ENCODE results near the gene WDFY1.

Gene WDFY1

DNA sequence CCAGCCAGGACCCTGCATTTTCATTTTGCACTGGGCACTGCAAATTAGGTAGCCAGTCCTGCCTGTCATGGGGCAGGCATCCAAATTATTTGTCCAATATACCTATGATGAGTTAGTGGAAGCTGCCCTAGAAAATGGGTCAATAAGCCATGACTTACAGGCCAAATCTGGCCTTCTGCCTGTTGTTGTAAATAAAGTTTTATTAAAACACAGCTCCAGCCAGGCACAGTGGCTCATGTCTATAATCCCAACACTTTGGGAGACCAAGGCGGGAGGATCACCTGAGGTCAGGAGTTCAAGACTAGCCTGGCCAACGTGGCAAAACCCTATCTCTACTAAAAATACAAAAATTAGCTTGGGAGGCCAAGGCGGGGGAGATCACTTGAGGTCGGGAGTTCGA is 116.0 kb downstream of the WDFY1 start (continued):
- TF ChIP-seq, protein P1, sequence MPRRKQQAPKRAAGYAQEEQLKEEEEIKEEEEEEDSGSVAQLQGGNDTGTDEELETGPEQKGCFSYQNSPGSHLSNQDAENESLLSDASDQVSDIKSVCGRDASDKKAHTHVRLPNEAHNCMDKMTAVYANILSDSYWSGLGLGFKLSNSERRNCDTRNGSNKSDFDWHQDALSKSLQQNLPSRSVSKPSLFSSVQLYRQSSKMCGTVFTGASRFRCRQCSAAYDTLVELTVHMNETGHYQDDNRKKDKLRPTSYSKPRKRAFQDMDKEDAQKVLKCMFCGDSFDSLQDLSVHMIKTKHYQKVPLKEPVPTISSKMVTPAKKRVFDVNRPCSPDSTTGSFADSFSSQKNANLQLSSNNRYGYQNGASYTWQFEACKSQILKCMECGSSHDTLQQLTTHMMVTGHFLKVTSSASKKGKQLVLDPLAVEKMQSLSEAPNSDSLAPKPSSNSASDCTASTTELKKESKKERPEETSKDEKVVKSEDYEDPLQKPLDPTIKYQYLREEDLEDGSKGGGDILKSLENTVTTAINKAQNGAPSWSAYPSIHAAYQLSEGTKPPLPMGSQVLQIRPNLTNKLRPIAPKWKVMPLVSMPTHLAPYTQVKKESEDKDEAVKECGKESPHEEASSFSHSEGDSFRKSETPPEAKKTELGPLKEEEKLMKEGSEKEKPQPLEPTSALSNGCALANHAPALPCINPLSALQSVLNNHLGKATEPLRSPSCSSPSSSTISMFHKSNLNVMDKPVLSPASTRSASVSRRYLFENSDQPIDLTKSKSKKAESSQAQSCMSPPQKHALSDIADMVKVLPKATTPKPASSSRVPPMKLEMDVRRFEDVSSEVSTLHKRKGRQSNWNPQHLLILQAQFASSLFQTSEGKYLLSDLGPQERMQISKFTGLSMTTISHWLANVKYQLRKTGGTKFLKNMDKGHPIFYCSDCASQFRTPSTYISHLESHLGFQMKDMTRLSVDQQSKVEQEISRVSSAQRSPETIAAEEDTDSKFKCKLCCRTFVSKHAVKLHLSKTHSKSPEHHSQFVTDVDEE (CRISPR knock-in tag; IDR thresholded peaks at IDR 0.05), result no peak

DNA sequence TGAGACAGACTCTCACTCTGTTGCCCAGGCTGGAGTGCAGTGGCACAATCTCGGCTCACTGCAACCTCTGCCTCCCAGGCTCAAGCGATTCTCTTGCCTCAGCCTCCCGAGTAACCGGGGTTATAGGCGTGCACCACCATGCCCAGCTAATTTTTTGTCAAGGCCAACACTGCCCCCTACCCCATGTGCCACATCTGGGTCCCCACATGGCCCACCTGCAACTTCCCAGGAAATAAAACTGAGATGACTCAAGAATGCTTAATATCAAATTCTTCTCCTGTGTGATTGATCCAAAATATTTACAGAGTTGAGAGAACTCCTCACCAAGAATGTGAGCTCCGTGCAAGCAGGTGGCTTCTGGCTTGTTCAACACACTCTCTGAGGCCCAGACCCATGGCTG is 116.8 kb downstream of the WDFY1 start:
- TF ChIP-seq GLIS3 (CRISPR knock-in tag; IDR thresholded peaks at IDR 0.05), result no peak
- TF ChIP-seq, protein P1 (CRISPR knock-in tag; IDR thresholded peaks at IDR 0.05), result no peak
- TF ChIP-seq ZNF8 (CRISPR knock-in tag; IDR thresholded peaks at IDR 0.05), result no peak
- TF ChIP-seq ARNTL (CRISPR knock-in tag; IDR thresholded peaks at IDR 0.05; ENCODE audit: borderline replicate concordance, low read depth), result no peak
- TF ChIP-seq, protein P2, sequence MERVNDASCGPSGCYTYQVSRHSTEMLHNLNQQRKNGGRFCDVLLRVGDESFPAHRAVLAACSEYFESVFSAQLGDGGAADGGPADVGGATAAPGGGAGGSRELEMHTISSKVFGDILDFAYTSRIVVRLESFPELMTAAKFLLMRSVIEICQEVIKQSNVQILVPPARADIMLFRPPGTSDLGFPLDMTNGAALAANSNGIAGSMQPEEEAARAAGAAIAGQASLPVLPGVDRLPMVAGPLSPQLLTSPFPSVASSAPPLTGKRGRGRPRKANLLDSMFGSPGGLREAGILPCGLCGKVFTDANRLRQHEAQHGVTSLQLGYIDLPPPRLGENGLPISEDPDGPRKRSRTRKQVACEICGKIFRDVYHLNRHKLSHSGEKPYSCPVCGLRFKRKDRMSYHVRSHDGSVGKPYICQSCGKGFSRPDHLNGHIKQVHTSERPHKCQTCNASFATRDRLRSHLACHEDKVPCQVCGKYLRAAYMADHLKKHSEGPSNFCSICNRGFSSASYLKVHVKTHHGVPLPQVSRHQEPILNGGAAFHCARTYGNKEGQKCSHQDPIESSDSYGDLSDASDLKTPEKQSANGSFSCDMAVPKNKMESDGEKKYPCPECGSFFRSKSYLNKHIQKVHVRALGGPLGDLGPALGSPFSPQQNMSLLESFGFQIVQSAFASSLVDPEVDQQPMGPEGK (CRISPR knock-in tag; IDR thresholded peaks at IDR 0.05; ENCODE audit: borderline replicate concordance), result no peak
- TF ChIP-seq CSDC2 (CRISPR knock-in tag; IDR thresholded peaks at IDR 0.05), result no peak
- TF ChIP-seq, protein P3, sequence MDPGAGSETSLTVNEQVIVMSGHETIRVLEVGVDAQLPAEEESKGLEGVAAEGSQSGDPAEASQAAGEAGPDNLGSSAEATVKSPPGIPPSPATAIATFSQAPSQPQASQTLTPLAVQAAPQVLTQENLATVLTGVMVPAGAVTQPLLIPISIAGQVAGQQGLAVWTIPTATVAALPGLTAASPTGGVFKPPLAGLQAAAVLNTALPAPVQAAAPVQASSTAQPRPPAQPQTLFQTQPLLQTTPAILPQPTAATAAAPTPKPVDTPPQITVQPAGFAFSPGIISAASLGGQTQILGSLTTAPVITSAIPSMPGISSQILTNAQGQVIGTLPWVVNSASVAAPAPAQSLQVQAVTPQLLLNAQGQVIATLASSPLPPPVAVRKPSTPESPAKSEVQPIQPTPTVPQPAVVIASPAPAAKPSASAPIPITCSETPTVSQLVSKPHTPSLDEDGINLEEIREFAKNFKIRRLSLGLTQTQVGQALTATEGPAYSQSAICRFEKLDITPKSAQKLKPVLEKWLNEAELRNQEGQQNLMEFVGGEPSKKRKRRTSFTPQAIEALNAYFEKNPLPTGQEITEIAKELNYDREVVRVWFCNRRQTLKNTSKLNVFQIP (CRISPR knock-in tag; IDR thresholded peaks at IDR 0.05; ENCODE audit: borderline replicate concordance, low read depth), result no peak
- no peak for TF ChIP-seq ZFP30 (CRISPR knock-in tag; IDR thresholded peaks at IDR 0.05)
- TF ChIP-seq ZFP3 (CRISPR knock-in tag; IDR thresholded peaks at IDR 0.05), result no peak
- TF ChIP-seq ZC3H10 (CRISPR knock-in tag; IDR thresholded peaks at IDR 0.05), result no peak
- no peak for TF ChIP-seq ISL1 (CRISPR knock-in tag; IDR thresholded peaks at IDR 0.05)
- TF ChIP-seq ZNF70 (CRISPR knock-in tag; IDR thresholded peaks at IDR 0.05), result no peak
- ATAC-seq, result no peak

DNA sequence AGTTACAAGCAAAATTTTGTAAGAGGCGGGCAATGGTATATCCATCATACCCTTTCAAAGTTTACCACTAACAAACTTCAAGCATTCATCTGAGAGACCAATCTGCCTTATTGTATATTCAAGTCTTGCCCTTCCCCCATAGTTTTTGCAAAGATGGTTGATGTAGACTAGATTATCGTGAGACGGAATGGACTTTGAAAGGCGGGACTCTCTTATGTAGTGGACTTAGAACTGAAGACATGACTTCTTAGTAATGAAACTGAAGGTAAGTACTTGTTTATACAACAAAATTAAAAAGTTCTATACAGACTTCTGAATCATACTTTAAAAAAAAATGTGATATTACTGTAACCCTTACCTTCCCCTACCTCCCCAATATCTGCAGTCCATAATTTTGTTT is 118.1 kb downstream of the WDFY1 start:
- TF ChIP-seq, protein P3 (CRISPR knock-in tag; IDR thresholded peaks at IDR 0.05; ENCODE audit: borderline replicate concordance, low read depth), result no peak
- TF ChIP-seq ISL1 (CRISPR knock-in tag; IDR thresholded peaks at IDR 0.05), result no peak
- no peak for TF ChIP-seq ZNF70 (CRISPR knock-in tag; IDR thresholded peaks at IDR 0.05)
- TF ChIP-seq ZC3H10 (CRISPR knock-in tag; IDR thresholded peaks at IDR 0.05), result no peak
- TF ChIP-seq ARNTL (CRISPR knock-in tag; IDR thresholded peaks at IDR 0.05; ENCODE audit: borderline replicate concordance, low read depth), result no peak
- no peak for TF ChIP-seq ESRRG (CRISPR knock-in tag; IDR thresholded peaks at IDR 0.05)
- TF ChIP-seq, protein P2 (CRISPR knock-in tag; IDR thresholded peaks at IDR 0.05; ENCODE audit: borderline replicate concordance), result no peak
- TF ChIP-seq SNAI2 (CRISPR knock-in tag; IDR thresholded peaks at IDR 0.05), result no peak
- no peak for TF ChIP-seq TCF4 (CRISPR knock-in tag; IDR thresholded peaks at IDR 0.05; ENCODE audit: borderline replicate concordance)
- no peak for TF ChIP-seq BACH2 (CRISPR knock-in tag; IDR thresholded peaks at IDR 0.05; ENCODE audit: borderline replicate concordance)
- TF ChIP-seq PPARA (CRISPR knock-in tag; IDR thresholded peaks at IDR 0.05; ENCODE audit: borderline replicate concordance), result no peak
- no peak for TF ChIP-seq ZNF8 (CRISPR knock-in tag; IDR thresholded peaks at IDR 0.05)
- TF ChIP-seq ZFP30 (CRISPR knock-in tag; IDR thresholded peaks at IDR 0.05), result no peak
- no peak for TF ChIP-seq ZFP3 (CRISPR knock-in tag; IDR thresholded peaks at IDR 0.05)
- ATAC-seq, result no peak

Data from SK-N-SH treated with all-trans-retinoic acid at 6 μM for 48 hours (cell line).